Measurements from ENCODE around the gene ULBP1.

DNA sequence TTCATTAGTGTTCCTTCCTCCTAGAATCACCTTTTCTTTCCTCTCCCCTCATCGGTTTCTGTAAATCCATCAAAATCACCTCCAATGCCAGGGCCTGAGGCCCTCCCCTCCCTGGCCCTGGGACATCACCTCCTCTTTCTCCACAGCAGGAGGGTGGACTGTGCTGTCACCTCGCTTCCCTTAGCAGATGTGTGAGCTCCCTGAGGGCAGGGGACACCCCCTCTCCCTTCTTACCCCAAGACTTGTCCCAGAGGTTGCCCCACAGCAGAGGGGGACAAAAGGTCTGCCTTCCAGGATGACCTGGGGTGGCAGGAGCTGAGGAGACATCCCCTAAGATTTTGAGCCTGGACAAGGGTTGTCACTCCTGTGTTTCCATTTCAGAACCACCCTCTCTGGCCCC lies 5.9 kb downstream of the ULBP1 start:
- no peak for TF ChIP-seq EP300 (IDR thresholded peaks at IDR 0.05; ENCODE audit: borderline replicate concordance)
- no peak for TF ChIP-seq EGR1 (IDR thresholded peaks at IDR 0.05)
- TF ChIP-seq, protein P1, sequence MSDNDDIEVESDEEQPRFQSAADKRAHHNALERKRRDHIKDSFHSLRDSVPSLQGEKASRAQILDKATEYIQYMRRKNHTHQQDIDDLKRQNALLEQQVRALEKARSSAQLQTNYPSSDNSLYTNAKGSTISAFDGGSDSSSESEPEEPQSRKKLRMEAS (IDR thresholded peaks at IDR 0.05): no peak

Data from Ishikawa (cell line).